Stimulated activated CD4-positive, alpha-beta T cell treated with anti-CD3 and anti-CD28 coated beads, Interleukin-15, amount 100 ng/mL, for 24 hours (primary cell): ENCODE measurements around the gene CCDC146.
"Not testable (repeated sequence)": the region's sequence is repeated elsewhere in the genome, so short reads cannot be mapped to it uniquely, and the experiment has no call there.

Experiments
- DNase-seq: peaks from one replicate; pipeline ENCODE4 v3.0.0-alpha.2; 2020

The CCDC146 gene

GRCh38 chr7:77306231-77307067 lies 184.0 kb downstream of the CCDC146 start:
- DNase-seq, result no peak

DNA sequence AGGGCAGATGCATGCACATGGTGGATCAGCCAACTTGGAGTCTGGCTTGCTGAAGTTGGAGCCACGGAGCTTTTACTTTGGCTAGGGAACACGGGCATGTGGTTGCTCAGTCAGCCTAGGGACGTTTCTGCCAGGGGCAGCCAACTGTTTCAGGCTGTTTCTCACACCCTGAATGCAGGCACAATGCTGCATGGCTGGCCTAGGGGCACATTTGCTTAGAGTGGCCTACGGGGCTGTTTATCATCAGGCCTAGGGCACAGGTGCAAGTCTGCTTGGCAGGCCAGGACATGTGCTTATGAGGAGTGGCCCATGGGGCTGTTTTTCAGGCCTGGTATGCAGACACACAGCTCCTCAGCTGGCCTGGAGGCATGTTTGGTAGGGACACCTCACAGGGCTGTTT lies 186.4 kb downstream of the CCDC146 start:
- no peak for DNase-seq

- no peak for DNase-seq
Observed at GRCh38 chr7:77309714-77310220, 187.4 kb downstream of the CCDC146 start.

DNA sequence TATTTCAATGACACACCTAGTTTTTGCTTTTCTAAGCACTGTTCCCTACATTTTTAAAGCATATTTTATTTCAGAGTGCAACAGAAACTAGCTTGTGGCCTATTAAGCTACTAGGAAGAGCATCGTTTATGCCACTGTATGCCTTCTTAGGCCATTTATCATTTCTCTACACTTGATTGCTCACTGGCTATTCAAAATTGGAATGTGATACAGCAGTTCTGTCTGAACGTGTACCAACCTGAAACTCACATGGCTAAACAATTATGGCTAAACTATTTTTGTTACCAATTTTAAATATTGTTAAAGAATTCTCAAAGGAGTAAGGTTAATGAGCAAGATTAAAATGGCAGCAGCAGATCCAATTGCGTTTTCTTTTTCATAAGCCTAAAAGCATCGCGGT lies 188.6 kb downstream of the CCDC146 start:
- DNase-seq, result no peak

DNA sequence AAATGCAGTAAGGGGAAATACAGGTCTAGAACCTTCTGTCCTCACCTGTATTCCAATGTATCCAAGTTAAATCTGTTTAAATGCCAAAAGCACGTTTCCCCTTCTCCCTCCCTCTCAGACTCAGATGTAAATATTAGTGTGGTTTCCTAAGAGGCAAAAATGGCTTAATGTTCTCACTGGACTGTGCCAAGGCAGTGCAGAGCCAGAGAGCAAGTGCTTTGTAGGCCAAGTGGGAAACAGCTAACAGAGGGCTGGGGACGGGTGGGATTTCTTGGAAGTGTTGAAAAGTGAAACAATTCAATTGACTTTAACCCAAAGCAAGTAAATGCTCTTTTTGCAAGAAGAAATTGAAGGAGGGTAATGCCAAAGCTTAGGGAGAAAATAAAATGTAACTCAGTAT lies 190.7 kb downstream of the CCDC146 start:
- no peak for DNase-seq

DNA sequence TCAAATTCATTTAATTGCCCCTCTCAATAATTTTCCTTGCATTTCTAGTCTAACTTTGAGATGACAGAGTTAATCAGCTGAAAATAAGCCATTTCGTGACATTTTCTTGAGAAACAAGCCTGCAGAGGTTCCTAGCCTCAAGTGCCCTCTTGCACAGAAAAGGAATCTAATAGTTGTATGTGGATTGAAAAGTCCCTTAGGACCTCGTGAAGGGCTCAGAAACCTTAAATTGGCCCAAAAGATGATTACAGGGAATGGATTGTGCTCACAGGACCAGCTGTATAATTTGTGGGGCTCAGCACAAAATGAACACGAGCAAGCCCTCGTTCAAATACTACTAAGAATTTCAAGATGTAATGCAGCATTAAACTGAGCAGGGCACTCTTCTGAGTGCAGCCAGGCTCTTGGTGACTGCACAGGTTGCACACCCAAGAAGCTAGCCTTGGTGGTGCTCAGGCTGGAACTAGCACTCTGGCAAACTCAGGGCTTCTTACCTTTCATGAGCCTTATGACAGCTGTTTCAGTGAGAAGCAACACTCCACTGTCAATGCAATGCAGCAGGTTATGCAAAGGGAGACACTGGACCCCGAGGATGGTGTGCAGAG lies 191.6 kb downstream of the CCDC146 start:
- DNase-seq, result no peak

DNA sequence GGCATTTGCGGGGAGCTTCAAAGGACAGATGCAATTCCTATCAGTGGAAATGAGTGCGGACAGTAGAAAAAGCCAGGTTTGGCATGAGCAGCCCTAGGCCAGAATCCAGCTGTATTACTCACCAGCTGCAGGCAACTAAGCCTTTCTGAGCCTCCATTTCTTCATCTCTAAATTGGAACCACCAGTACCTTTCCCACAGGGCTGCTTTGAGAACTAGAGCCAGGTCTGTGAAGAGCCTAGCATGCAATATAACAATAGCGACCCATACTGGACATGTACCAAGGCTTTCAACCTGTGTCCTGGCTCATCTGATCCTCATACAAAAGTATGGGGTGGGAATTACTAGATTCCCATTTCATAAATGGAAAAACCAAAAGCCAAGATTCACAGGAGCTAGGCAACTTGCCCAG lies 192.8 kb downstream of the CCDC146 start:
- DNase-seq, result no peak

DNA sequence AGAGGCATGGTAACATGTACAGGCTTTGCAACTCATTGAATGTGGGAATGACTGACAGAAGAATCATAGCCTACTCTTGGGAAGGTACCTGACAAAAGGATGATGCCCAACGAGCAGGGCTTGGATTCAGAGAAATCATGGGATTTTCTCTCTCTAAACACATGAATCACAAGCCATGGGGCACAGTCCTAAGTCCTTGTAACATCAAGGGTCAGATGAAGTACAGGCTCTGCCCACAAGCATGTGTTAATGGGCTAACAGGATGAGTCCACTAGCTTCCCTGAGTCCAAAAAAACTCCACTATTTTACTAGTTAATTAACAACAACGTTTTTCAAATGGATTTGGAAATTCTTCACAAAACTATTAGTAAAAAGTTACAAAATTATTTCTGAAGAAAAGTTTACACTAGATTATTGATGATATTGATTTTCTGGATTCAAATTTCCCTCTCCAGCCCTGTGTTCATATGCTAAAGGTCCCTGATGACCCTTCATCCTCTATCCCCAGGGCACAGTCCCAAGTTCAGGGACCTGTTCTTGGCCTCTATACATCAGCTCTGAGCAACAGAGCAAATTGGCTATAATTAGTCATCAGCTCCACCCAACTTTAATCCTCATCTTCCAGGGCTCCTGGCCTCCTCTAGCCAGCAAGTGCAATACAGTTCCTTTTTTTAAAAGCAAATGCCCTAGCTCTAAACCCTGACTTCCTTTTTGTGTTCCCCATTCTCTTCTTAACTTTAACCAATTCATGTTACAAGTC lies 194.0 kb downstream of the CCDC146 start:
- DNase-seq, result no peak

- no peak for DNase-seq
Observed at GRCh38 chr7:77318019-77318418, 195.6 kb downstream of the CCDC146 start.

GRCh38 chr7:77320137-77320536 lies 197.7 kb downstream of the CCDC146 start:
- DNase-seq, result no peak

DNA sequence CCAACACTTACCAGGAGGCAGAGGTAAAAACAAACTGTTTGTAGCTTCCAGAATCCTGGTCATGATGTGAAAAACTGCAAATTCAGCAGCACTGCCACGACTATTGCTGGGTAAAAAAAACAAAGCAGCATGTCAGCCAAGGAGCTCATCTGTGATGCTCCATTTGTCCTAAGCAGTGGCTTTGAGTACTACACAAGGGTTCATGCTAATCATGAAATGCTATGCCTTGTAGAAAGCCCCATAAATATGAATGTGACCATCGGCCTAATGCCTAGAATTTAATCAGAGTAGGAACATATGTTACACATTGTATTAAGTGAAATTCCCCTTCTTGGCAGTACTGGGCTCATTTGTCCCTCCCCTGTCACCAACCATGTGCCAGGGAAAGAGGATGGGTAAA lies 198.3 kb downstream of the CCDC146 start:
- no peak for DNase-seq

- no peak for DNase-seq
Observed at GRCh38 chr7:77321300-77321699, 198.9 kb downstream of the CCDC146 start.

GRCh38 chr7:77326131-77326530 lies 203.7 kb downstream of the CCDC146 start:
- no peak for DNase-seq

DNA sequence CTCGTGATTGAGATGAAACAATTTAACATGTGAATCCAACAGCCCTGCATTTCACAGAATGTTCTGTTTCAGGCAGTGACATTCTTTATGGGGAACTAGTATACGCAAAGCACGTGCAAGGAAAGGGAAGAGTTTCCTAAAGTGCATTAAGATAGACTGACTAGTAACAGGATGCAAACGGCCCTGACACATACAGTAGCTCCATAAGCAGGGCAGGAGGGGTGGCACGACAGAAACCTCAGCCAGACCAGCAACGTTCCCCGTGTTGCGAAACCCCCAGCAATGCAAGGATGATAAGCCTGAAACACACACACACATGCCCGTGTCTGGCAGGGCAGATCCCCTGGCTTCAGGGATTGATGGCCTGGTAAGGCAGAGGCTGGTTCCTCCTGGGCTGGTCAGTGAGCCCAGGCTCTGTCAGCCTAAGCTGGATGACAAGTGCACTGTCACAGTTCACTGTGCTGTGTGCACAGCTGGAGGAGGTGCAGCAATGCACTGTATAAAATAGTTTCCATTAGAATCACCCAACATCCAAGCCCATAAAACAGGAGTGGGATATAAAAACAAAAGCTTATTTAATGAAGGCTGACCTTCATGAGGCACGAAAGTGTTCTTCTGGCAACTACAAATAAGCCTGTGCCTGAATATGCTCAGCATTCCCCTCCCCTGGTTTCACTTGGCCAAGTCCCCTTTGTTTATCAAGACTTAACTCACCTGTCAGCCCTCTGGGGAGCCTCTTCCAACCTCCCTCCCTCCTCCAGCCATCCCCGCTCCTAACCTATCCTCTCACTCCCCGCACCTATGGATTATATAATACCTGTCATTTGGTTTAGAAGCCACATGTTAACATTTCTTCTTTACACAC lies 204.9 kb downstream of the CCDC146 start:
- DNase-seq, result no peak

DNA sequence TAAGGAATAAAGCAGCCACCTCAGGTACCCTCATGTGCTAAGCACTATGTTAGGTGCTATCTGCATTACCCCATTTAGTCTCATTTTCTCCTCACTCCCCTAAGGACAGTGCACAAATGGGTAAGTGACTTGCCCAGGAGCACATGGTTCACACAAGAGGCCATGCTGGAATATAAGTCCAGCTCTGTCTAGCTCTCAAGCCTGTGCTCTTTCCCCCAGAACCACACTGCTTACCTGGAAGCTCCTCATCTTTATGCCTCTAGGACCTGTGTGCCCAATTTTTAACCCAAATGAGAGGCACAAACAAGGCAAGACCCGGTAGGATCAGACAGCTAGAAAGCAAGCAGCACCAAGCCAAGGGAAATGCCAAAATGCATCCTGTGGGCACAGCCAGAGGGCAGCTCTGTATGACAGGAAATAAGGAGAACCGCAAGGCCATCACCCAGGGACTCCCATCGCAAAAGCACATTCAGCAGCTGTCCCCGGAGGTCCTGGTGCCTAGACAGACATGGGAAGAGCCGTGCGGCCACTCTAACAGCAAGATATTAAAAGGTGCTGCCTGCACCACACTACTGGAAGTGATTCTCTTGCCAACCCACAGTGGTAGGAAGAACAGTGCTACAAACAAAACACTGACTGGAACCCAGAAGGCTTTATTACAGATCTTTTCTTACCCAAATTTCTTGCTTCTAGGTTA lies 205.7 kb downstream of the CCDC146 start:
- peak; percentile 34 for DNase-seq

DNA sequence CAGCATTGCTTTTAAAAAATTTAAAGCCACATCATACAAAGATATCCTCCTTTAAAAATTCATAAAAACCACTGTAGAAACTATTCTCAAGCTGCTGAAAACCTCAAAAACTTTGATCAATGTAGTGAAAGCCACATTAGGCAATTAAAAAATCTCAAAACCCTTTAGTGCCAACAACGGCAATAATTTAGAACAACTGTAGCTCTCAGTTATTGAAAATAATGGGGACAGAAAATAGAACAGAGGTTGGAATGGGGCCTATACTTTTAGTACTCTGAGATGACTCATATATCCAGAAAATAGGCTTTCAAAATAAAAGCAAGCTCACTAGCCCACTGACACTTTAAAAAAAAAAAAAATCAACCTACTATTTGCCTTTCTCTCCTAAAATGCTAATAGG lies 206.3 kb downstream of the CCDC146 start:
- DNase-seq, result no peak

DNA sequence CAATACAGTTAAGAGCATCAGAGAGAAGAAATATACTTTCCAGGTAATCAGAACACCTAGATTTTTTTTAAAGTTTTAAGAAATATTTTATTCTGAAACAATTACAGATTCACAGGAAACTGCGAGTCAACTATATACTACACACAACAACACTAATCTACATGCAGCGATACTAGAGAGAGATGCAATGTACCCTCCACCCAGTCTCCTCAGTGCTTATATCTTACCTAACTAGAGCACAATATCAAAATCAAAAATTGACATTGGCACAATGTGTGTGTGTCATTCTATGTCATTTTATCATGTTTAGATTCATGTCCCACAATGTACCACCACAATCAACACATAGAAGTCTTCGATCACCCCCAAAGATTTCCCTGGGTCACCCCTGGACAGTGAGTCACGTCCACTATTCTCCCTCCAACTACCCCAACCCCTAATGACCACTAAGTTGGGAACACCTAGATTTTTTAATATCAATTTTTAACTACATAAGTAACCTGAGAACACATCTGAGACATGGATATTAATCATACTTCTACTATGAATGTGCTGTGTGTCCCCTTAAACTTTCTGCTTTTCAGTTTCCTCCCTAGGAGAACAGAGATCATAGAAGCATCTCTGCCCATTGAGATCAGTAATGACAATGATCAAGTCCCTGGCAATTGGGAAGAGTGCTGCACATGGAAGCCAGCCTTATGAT lies 207.2 kb downstream of the CCDC146 start:
- no peak for DNase-seq

- DNase-seq, result peak; percentile 29
Observed at GRCh38 chr7:77330169-77330882, 207.9 kb downstream of the CCDC146 start.

GRCh38 chr7:77331938-77332695 lies 209.7 kb downstream of the CCDC146 start:
- peak; percentile 65 for DNase-seq

- not testable (repeated sequence) for DNase-seq
Observed at GRCh38 chr7:77334039-77334438, 211.6 kb downstream of the CCDC146 start.
